Ammon's horn (tissue), 1 donor: ENCODE measurements around the gene DMRTB1.

ENCODE experiments used
- DNase-seq: peaks from one replicate; pipeline ENCODE4 v3.0.0-alpha.2; 2016; ENCODE audit warnings: low spot score

The DMRTB1 gene

DNA sequence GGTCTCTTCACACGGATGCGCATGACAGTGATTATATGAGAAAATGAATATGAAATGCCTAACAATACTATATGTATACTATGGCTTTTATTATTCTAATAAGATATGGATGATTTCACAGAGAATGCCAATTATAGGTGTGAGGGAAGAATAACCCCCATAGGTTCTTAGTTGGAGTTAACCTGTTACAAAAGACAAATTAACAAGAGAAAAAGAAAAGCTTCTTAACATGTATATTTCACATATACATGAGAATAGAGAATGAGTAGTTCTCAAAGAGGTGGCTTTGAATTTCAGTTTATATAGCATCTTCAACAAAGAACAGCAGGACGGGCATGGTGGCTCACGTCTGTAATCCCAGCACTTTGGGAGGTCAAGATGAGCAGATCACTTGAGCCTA is 24.0 kb upstream of the DMRTB1 start:
- no peak for DNase-seq

DNA sequence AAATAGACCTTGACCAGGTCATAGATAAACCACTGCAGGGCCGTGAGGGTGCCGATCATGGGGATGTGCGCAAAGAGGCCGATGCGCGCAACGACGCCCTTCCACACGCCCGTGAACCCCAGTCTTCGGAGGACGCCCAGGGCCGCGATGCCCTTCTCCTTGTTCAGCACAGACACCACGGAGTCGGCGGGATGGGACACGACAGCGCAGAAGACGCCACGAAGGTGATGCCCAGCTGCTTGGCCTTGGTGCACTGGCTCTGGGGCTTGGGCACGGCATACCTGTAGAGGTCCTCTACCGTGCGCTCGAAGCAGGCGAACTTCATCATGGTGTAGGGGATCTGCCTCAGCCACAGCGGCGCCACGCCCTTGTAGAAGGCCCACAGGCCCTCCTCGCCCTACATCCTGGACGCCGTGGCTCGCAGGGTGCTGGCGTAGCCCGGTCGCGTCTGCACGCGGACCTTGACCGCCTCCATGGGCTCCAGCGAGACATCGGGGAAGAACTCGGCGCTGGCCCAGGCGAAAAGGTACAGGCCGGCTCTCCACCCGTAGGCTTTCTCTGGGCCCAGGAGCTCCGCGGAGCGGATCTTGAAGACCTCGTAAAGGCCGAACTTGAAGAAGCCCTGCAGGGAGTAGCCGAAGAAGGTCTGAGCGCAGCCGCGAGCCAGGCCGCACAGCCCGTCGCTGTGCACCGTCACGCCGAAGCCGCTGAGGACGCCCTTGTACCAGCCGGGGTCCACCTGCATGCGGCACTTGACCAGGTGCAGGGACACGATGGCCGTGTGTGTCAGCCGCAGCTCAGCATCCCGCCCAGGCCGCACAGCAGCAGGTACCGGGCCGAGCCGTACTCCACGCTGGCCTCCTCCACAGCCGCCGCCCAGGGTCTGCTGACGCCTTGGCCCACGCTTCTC is 20.5 kb upstream of the DMRTB1 start:
- no peak for DNase-seq

DNA sequence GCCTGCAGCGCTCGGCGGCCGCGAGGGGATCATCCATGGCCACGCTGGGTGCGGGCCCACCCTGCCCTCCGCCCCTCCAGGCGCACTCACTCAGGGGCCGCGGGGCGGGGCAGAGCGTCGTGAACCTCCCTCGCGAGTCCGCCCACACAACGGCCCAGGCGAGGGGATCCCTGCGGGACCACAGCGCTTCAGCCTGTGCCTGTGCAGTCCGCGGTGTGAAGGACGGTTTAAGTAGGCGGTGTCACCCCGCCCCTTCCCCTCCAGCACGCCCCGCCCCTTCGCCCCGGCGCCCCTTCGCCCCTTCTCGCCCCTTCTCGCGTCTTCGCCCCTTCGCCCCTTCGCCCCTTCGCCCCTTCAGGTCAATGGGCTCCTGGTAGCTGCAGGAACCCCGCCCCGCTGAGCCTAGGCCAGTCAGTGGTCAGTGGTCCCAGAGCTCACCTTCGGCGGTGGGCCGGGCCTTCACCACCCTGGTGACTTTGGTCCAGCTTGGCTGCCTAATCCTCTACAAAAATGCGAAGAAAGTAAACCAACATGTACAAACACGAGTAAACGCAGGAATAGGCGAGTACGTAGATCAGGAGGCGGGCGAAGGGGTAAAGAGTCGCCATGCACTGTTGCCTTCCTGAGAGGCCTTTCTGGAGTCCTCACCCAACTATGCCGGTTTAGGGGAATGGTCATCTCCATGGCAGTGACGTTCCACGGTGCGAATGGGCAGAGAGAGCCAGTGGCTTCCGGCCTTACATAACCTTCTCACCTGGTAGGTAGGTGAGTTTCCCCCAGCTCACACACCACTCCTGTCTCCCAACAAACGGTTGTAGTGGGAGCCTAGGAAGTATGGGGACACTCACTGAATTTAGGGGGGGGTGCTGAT is 19.6 kb upstream of the DMRTB1 start:
- no peak for DNase-seq

DNA sequence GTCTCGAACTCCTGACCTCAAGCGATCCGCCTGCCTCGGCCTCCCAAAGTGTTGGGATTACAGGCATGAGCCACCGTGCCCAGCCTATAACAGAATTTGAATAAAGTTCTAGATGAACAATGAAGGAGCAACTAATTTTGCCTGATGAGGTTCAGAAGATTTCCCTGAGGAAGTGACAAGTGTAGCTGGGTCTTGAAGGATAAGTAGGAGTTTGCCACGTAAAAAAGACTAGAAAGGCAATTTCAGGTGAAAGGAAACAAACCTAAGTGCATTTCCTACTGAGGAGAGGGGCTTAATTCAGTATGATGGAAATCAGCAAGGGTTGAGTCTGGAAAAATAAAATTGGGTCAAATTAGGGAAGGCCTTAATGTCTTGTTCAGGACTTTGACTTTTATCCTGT is 18.6 kb upstream of the DMRTB1 start:
- DNase-seq, result no peak

DNA sequence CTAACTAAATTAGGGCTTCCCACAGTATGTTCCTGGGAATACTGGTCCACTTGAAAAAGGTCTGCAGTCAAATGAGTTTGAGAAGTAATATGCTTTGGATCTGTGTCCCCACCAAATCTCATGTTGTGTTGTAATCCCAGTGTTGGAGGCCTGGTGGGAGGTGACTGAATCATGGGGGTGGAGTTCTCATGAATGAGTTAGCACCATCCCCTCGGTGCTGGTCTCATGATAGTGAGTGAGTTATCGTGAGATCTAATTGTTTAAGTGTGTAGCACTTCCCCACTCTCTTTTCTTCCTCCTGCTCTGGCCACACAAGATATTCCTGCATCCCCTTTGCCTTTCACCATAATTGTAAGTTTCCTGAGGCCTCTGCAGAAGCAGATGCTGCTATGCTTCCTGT is 16.9 kb upstream of the DMRTB1 start:
- no peak for DNase-seq

DNA sequence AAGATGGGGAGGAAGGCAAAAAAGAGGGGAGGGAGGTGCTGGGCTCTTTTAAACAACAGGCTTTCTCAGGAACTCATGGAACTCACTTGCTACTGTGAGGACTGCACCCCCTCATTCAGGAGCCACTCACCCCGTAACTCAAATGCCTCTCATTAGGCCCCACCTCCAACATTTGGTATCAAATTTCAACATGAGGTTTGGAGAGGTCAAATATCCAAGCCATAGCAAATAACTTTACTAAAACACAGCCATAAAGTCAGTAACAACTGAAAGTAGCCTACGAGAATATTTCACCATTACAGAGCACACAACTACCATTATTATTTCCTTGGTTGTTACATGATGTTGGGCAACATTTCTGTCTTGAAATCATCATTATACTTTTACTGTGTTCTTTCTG is 13.1 kb upstream of the DMRTB1 start:
- DNase-seq, result no peak

DNA sequence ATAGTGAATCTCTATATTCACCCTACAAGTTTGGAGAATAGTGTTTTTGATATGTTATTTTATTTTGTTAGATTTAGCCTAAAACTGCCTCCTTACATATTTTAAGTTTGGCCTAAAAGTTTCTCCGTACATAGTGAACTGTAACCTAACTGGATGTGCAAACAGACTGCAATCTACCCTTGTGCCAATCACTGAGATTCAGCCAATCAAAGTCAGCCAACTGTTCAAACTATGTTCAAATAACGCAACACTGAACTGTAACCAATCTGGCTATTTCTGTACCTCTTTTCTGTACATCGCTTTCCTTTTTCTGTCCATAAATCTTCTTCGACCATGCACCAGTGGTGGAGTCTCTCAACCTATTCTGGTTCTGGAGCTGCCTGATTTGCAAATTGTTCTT is 11.8 kb upstream of the DMRTB1 start:
- DNase-seq, result no peak

DNA sequence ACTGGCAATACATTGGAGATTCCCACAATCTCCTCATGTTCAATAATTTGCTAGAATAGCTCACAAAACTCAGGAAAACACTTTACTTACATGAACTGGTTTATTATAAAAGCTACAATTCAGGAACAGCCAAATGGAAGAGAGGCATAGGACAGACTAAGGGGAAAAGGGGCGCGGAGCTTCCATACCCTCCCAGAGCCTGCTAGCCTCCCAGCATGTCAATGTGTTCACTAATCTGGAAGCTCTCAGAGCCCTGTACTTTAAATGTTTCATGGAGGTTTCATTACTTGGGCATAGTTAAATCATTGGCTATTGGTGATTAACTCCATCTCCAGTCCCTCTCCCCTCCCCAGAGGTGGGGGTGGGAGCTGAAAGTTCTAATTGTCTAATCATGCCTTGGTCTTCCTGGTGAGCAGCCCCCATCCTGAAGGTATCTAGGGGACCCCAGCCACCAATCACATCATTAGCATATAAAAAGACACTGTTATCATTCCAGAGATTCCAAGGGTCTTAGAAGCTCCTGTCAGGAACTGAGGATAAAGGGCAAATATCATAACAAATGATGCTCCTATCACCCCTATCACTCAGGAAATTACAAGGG is 10.9 kb upstream of the DMRTB1 start:
- DNase-seq, result no peak

DNA sequence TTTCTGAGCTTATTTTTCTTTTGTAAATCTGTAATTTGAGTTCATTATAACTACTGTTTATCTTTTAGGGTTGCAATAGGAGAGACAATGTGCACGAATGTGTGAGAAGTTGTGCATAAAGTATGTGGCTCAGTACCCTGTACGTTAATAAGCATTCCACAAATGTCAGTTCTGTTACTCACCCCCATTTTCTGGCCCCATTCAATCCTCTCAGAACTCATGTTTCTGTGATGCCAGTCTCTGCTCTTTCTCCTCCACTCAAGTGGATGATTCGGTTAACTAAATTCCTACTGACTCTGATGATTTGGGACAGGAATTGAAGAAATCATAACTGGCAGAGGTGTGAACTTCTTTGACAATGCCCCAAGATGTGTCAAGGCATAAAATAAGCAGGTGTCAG is 10.2 kb upstream of the DMRTB1 start:
- no peak for DNase-seq

DNA sequence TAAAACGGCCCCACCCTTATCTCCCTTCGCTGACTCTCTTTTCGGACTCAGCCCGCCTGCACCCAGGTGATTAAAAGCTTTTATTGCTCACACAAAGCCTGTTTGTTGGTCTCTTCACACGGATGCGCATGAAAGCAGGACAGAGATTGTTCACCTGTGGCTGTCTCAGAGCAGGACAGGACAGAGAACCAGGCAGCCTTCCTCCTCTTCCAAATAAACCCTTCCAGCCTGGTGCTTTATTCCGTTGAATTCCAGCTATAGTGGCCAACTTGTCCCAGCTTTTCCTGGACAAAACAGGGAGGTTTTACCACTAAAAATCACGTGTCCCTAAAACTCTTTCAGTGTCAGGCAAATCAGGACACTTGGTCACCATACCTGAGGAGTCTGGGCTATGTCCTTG is 9.5 kb upstream of the DMRTB1 start:
- no peak for DNase-seq

DNA sequence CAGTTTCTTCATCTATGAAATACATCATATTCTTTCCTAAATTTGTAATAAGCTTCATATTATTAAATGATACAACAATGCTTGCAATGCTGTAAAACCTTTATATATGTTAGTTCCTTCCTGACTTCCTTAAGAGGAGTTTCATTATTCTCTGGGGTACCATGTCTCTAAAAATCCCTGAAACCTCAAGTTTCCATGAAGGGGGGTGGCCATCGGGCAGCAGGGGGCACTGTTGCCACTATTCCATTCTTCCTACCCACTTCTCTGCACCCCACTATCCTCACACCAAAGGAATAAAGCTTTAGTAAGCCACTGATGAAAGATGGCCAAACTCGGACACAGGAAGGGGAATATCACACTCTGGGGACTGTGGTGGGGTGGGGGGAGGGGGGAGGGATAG is 9.0 kb upstream of the DMRTB1 start:
- no peak for DNase-seq

DNA sequence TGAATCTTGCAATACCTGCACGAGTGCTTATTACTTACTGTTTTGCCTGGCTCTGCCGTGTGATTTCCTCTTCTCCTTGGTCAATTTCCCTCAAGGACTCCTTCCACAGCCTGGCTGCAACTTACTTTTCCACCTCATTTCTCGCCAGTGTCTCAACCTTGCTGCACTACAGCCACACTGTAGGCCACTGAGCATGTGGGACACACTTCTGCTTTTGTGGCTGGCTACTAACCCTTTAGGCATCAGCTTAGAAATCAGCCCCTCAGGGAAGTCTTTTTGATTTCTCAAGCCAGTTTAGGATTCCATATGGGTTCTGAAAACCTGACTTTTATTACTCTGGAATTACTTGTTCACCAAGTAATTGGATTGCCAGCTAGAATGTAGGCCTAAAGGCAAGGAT is 5.2 kb upstream of the DMRTB1 start:
- DNase-seq, result no peak

DNA sequence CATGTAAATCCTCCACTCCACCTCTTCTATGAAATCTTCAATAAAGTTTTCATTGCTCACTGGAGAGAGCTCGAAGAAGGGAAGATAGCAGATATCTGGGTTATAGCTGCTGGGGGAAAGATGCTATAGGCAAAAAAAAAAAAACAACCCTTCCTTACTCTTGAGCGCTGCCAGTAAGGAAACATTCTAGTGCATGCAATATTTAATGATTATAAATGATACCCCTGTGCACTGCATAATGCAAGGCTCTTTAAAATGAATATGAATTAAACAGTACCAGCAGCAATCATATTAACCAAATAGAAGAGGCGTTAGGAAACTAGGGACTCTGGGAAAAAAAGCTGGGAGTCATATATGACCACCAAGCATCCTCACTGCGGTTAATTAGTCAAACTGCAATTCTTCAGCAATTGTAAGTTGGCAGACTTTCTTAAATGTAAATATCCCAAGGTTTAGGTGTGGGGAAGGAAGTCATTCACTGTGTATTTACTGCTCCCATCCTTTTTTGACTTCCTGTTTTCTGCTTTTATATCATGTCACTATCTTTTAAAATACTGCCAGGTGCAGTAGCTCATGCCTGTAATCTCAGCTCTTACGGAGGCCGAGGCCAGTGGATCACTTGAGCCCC is 3.7 kb upstream of the DMRTB1 start:
- DNase-seq, result no peak

DNA sequence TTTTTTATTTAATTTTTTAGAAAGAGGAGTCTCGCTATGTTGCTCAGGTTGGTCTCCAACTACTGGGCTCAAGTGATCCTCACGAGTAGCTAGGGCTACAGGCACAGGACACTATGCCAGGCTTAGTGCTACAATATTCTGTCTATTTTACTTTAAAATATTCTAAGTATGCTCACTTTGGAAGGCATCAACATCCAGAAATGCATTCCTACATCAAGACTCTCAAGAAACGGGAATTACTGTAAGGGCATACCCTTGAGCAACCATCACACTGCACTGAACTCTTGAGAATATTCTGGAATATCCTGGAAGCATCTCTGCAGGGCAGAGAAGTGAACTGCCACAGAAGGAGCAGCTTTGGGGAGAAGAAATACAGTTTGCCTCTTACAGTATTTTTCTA is 565 bp upstream of the DMRTB1 start:
- DNase-seq, result no peak

DNA sequence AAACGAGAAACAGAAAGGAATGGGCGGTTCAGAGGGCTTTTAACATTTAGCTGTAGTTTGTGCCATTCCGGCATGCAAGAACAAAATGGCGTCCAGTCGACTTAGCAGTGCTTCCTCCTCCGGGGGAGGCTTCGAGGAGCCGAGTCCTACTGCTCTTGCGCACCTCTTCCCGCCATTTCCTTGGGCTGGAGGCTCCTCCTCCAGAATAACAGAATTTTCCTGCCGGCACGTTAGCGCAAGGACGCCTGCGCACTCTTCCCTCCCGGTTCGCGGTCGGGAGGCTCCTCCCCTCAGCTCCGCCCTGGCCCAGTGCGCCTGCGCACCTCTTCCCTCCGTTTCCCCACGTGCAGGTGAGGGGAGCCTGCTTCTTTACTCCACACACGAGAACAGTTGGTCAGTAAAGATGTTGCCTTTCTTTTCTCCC is 1.0 kb downstream of the DMRTB1 start:
- no peak for DNase-seq

DNA sequence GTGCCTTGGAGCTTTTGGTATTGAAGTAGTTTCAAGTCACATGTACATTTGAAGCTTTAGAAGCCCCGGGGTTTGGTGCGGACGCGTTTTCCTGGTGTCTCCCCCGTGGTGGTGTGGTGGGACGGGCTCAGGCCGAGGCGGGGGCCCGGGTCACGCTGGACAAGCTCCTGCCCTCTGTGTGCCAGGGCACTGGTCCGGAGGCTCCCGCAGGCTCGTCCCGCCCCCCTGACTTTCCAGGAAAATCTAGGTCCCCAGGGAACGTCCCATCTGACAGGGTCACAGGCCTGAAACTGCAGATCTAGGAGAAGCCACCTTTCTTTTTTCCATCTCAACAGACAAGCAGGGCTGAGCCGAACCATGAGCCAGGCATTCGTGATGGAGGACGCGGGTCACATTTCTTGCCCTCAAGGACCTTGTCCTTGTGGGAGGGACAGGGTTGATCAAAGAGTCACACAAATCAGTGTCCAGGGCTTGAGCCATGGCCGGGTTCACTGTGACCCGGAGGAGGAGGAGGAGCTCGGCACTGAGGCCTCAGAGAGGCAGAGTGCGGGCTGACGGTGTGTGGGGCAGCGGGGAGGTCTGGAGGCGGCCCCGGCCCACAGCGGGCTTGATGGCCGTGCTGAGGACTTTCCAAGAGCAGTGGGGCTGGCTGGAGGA is 1.6 kb downstream of the DMRTB1 start:
- DNase-seq, result no peak

DNA sequence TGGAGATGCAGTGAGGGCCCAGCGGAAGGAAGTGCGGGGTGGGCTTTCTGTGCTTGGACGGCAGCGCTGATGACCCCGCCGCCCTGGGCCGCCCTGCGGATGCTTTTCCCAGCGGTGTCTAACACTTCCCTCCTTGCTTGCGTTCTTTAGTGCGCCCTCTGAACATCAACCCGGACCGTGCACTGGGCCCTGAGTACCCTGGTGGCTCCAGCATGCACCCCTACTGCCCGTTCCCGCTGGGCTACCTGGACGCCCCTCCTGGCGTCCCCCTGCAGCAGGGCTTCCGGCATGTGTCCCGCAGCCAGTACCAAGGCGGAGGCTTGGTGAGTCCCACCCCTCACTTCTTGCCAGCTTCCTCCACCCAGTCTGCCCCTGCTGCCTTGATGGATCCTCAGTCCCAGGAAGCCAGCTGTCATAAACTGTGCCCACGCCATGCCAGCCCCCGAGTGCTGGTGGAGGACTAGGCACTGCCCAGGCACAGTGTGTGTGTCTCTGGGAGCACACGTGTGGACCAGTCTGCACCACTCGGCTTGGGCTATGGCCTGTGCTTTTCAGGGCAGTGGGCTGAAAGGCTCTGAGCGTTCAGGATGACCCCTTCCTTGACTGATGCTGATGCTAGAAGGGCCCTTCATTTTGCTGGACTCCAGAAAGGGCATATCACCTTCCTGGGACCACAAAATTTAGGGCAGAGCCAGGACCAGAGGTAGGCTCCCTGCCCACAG is 2.3 kb downstream of the DMRTB1 start:
- DNase-seq, result no peak

DNA sequence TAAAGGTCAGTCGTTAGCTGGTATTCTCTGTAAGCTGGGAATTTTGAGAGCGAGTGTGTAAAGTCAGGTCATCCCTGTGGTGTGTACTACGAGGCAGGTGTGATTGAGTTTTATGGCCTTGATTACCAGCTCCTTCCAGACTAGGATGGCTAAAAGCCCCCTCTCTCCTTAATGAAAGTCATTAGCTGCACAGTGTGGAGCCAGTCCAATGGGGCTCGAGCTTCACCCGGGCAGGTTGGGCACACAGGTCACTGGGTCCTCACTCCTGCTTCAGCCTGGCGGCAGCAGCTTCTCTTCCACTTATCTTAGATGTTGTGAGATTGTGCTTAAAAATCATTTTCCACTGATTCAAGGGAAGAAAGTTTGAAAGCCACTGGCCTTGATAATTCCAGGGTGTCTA is 3.0 kb downstream of the DMRTB1 start:
- no peak for DNase-seq

DNA sequence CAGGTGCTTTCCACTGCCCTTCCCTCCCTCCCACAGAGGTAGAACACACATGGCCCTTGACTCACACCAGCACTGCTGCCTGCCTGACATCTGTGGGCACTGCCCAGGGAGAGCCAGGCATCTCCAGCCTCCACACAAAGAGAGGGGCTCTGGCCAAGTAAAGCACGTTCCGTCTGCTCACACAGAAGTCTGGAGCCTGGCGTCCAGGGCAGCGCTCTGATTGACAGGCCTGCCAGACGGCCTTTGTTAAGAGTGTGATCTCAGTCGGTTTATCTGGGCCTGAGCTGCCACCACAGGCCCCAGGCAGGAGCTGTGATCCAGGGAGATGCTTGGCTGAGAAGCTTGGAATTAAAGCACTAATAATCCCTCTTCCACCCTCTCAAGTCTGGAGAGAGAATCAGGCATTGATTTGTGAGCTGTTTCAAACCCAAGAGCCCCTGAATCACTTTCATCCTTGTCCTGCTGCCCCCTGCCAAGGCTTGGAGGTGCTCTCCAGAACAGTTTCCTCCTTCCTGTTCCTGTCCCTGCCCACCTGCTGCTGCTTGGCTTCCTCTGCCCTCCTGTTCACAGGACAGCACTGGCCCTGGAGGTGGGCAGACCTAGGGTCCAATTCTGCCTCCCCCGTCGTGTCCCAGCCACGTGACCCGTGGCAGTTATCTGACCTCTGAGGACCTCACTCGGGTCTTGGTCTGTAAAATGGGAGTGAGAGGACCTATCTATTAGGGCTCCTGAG is 3.7 kb downstream of the DMRTB1 start:
- DNase-seq, result no peak
